Activated CD4-positive, alpha-beta T cell treated with anti-CD3 and anti-CD28 coated beads, Interleukin-2, amount 50 U/mL, for 4 hours (primary cell): ENCODE data around the gene SDE2.
"Not testable (repeated sequence)": the region's sequence is repeated elsewhere in the genome, so short reads cannot be mapped to it uniquely, and the experiment has no call there.

Experiments
- DNase-seq, 2 experiments: peaks; one replicate each; pipeline ENCODE4 v3.0.0-alpha.2; 2020

SDE2 gene

DNA sequence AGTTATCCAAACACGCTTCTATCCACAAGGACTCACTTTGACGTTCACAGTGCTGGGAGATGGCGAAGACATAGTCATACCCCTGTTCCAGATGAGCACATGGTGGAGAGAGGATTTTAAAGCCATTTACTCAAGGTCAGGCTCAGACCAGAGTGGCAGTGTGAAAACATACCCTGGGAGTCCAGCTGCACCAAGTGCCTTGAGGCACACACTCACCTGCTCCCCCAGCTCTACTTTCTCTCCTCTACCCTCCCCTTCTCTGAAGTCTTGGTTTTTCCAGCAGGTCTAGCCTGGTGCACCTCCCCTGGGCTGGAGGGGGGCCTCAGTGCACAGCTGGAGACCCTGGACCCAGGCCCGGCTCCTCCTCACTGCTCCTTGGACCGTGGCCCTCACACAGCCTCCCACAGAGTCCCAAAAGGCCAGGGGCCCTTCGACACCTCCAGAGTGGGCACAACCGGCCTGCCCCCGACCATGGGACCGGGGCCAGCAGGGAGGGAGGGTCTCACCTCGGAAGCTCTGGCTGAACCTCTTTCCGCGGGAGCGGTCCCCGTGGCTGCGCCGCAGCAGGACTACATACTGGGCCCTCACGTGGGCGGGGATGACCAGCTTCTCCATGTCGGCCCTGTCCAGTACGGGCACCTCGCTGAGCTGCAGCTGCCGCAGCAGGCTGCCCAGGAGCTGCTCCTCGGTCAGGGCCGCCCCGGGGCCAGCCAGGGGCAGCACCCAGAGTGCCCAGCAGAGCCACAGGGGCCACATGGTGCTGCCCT is 58.6 kb downstream of the SDE2 start:
- no peak for DNase-seq

DNA sequence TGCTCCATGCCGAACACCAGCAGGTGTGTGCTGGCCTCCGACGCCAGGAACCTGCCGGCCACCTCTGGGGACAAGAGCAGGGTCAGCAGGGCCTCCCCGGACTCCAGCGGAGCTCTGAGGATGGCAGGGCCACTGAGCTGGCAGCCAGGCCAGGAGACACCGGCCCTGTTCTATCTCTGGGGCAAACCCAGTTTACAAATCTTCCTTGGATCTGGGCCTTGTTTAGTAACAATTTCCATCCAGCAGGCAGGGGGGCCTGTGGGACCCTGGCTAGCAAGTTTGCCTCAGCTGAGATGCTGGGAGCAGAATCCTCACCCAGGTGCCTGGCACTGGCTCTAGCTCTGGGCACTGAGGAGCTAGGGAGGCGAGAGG is 59.2 kb downstream of the SDE2 start:
- DNase-seq: not testable (repeated sequence)

DNA sequence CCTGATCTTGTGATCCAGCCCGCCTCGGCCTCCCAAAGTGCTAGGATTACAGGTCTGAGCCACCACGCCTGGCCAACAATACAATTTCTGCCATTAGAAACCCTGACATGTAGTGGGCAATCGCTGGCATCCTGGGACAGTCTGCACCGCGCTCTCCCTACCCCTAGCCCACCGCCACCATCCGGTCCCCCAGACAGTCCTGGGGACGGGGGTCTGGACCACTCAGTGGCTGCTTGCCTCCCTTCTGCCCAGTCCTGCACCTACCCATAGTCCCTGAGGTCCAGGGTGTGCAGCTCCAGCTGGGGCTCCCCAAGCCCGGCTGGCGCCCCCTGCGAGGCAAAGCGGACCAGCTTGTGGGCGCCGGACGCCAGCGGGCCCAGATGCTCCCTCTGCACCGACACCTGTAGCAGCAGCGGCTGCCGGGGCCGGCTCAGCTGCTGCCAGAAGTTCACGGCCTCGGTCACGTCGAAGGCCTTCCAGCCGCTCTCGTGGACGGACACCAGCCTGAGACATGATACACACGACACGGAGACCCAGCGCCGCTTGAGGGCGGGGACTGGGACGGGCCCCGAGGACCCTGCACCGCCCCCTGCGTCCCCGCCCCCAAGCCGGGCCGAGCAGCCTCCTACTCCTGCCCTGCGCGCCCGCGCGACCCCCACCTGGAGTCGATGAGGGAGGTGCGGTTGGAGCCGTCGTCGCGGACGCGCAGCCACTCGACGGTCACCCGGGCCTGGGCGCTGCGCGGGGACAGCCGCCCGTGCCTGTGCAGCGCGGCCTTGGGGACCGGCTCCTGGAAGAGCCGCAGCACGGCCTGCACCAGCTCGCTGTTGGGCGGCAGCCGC is 59.8 kb downstream of the SDE2 start:
- not testable (repeated sequence) for DNase-seq

DNA sequence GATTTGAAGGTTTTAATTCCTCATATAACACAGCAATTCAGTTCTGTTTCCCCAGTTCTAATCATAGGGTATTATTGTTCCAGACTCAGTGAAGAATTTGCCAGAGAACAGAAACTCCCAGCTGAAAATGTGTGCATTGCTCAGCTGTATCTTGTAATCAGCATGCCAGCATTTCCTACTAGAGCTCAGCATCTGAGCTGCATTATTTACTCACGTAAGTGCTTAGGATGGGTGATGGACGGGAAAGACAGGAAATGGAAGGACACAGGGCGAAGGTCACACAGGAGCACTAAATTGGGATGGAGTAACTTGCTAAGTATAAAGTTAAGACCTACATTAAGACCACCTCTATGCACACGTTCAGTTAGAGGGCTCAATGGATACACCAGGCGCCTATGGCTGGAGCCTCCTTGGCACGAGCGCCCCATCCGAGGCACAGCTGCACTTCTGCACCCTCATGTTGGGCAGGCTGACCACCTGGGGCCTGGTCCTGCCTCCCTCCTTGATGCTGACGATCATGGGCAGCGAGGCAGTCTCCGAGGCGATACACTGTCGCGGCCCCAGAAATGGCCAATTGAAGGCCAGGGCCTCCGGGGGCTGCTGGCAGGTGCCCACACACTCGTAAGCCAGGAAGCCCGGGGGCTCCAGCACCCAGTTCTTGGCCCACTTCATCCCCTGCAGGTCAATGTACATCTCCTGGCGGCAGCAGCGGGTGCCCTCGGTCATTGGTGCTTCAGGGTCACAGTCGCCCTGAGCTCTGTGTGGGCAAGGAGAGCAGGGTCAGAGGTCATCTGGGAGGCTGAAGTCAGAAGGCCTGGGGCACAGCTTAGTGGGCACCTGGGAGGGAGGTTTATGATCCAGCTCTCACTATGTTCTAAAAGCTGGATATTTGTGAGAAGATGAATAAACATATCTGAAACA is 61.8 kb downstream of the SDE2 start:
- DNase-seq: no peak

DNA sequence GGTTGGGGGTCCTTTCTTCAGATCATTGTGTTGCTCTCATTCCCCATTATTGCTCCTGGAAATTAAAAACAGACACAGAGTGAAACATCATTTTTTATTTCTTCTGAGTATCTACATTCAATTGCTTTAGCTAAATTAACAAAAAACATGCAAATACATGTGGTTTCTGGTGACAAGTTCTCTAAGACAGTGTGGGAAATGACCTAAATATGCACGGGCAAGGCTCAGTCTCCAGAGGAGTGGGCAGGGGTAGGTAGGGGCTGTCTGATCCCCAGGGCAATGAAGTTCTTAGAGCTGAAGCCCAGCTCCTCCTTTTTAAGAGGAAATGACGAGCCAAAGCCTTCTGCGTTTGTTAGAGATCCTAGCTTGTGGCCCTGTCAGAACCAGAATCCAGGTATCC is 62.6 kb downstream of the SDE2 start:
- no peak for DNase-seq

DNA sequence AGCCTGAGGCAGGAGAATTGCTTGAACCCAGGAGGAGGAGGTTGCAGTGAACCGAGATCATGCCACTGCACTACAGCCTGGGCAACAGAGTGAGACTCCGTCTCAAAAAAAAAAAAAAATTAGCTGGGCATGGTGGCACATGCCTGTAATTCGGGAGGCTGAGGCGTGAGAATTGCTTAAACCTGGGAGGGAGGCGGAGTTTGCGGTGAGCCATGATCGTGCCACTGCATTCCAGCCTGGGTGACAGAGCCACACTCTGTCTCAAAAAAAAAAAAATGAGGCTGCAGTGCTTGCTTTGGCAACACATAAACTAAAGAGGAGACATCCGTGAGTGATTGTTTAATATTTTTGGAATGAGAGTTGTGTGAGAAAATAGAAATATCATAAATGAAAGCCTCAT is 63.1 kb downstream of the SDE2 start:
- not testable (repeated sequence) for DNase-seq

DNA sequence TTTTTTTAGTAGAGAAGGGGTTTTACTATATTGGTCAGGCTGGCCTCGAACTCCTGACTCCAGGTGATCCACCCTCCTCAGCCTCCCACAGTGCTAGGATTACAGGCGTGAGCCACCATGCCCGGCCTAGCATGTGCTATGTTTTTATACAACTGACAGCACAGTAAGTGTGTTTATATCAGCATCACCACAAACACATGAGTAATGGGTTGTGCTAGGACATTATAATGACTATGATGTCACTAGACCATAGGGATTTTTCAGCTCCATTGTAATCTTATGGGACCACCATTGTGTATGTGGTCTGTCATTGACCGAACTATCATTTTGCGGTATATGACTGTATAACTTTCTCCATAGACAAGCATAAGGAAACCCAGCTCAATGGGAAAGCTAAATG is 64.4 kb downstream of the SDE2 start:
- DNase-seq: no peak

DNA sequence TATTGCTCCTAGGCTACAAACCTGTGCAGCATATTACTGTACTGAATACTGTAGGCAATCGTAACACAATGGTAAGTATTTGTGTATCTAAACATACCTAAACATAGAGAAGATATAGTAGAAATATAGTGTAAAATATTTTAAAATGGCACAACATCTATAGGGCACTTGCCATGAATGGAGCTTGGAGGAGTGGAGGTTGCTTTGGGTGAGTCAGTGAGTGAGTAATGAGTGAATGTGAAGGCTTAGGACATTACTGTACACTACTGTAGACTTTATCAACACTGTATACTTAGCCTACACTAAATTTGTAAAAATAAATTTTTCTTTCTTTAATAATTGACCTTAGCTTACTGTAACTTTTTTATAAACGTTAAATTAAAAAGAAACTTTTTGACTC is 66.1 kb downstream of the SDE2 start:
- no peak for DNase-seq
